Cortex of kidney (tissue), 1 donor: ENCODE data around the gene UPK2.
"Not testable (repeated sequence)": the region's sequence is repeated elsewhere in the genome, so short reads cannot be mapped to it uniquely, and the experiment has no call there.

Experiments
- DNase-seq: peaks from one replicate; lab custom pipeline; 2025; lab: John Stamatoyannopoulos, UW

UPK2 gene

DNA sequence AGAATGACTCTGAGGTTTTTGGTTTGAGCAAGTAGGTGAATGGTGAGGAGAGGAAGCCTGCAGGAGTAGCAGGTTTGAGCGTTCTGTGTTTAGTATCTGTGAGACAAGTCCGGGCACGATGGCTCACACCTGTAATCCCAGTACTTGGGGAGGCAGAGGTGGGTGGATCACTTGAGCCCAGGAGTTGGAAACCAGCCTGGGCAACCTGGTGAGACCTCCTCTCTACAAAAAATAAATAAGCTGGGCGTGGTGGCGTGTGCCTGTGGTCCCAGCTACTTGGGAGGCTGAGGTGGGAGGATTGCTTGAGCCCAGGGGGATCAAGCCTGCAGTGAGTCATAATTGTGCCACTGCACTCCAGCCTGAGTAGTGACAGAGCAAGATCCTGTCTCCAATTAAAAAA lies 32.2 kb downstream of the UPK2 start:
- DNase-seq = no peak

DNA sequence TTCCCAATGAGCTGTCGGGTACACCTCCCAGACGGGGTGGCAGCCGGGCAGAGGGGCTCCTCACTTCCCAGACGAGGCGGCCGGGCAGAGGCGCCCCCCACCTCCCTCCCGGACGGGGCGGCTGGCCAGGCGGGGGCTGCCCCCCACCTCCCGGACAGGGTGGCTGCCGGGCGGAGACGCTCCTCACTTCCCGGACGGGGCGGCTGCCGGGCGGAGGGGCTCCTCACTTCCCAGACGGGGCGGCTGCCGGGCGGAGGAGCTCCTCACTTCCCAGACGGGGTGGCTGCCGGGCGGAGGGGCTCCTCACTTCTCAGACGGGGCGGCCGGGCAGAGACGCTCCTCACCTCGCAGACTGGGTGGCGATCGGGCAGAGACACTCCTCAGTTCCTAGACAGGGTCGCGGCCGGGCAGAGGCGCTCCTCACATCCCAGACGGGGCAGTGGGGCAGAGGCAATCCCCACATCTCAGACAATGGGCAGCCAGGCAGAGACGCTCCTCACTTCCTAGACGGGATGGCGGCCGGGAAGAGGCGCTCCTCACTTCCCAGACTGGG lies 35.5 kb downstream of the UPK2 start:
- not testable (repeated sequence) for DNase-seq

DNA sequence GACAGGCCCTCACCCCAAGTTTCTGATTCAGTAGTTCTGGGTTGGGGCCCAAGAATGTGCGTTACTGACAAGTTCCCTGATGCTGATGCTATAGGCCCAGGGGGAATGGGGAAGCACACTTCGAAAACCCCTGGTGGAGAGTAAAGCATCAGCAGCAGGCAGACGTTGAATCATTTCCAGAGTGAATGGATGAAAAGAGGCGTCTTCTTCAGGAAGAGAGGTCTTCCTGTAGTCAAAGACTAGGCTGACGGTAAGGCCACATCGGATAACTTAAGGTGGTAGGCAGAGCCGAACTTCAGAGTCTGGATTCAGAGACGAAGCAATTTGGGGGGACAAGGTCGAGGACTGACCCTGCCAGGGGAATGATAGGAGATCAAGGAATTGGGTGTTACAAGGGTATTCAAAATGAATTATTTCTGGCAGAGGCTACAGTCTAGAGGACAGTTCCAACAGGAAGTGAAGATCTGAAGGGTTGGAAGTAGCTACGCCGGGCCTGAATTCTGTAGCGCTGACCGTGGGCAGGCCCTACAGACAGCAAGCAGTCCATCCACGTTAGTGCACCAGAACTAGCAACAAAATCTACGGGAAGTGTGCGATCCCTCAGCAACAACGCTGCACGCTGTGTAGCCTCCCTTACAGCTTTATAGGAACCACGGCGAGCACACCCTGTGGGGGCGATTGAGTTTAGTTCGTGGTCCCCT lies 41.0 kb downstream of the UPK2 start:
- no peak for DNase-seq

DNA sequence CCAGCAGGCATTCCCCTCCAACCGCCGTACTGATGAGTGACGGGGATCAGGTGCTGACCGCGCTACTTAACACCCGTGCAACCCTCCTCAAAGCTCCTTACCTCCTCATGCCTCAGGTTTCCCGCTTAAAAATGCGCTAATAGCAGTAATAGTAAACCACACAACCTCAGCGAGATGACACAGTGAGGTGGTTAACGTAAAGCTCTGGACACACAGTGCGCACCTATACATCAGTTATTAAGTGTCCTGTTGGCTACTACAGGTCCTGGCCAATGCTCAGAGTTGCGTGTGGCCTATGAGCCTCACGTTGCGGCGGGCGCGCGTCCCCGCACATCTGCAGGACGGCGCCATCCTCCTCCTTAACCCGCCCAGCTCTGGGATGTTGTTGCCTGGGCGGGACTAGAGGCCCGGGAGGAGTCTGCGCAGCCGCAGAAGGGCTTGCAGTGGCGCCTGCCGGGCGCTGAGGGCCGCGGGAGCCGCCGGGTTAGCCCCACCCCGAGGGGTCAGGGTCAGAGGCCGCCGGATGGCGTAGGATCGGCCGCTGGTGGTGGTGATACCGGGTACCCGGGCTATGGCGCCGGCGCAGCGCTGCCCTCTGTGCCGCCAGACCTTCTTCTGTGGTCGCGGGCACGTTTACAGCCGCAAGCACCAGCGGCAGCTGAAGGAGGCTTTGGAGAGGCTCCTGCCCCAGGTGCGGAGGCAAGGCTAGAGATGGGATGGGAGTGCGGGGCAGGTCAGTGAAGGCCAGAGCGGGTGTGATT lies 41.7 kb downstream of the UPK2 start, which contains the start of gene CENATAC:
Gene CENATAC (plus strand): TSS at position 512 of the 761 bp plus-strand sequence. CDS start 60 bp downstream, at position 572.
- peak; percentile 67 for DNase-seq

DNA sequence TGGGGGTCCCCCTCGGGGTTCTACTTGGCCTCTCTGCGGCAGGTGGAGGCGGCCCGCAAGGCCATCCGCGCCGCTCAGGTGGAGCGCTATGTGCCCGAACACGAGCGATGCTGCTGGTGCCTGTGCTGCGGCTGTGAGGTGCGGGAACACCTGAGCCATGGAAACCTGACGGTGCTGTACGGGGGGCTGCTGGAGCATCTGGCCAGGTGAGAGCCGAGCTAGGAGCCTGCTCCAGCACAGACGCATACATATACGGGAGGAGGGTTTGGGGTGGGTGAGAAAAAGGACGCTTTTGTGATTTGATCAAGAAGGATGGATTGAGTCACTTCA lies 42.3 kb downstream of the UPK2 start:
- no peak for DNase-seq

DNA sequence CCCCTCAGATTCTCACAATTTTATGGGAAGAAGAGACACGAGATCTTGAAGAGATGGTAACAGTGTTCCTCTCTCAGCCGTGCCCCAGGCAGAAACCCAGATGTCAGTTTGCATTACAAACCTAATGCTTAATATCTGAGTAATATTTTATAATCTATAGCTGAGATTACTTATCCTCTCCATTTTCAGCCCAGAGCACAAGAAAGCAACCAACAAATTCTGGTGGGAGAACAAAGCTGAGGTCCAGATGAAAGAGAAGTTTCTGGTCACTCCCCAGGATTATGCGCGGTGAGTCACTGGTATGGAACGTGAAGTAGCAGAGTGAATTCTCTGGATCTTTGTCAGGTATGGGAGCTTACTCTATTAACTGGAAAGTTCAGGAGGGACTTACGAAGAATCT lies 42.7 kb downstream of the UPK2 start:
- no peak for DNase-seq

GRCh38 chr11:119000906-119001305 lies 44.8 kb downstream of the UPK2 start:
- no peak for DNase-seq

DNA sequence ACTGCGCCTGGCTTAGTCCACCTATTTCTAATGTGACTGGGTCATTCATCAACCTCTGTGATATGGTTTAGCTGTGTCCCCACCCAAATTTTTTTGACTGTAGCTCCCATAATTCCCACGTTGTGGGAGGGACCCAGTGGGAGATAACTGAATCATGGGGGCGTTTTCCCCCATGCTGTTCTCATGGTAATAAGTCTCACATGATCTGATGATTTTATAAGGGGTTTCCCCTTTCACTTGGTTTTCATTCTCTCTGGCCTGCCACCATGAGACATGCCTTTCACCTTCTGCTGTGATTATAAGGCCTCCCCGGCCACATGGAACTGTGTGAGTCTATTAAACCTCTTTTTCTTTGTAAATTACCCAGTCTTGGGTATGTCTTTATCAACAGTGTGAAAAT lies 50.6 kb downstream of the UPK2 start:
- DNase-seq = no peak
